Stimulated activated CD4-positive, alpha-beta T cell treated with anti-CD3 and anti-CD28 coated beads, Interleukin-1b, Interleukin-23, amount 100 ng/mL, for 24 hours (primary cell): ENCODE results near the gene ELF3.
"Not testable (repeated sequence)": the region's sequence is repeated elsewhere in the genome, so short reads cannot be mapped to it uniquely, and the experiment has no call there.

Experiments used
- DNase-seq, 4 experiments: peaks; one replicate each; pipeline ENCODE4 v3.0.0-alpha.2; 2020; ENCODE audit warnings: low read depth in 4 of 4, low spot score in 1 of 4

Gene ELF3

DNA sequence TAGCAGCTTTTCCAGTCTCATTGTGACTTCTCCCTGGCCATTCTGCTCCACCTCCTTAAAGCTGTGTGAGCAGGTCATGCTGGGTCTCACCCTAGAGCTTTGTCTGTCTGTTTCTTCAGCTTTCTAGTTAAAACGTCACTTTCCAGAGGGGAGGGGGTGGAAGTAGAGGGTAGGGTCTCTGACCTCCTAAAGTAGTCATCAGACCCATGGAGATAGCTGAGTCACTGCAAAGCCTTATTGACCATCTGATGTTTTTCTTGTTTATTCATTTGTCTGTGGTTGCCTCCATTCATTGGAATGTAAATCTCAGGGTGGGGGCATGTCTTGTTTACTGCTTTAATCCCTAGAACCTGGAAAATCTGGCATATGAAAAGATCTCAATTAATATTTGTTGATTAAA lies 52.7 kb downstream of the ELF3 start:
- DNase-seq, result no peak

DNA sequence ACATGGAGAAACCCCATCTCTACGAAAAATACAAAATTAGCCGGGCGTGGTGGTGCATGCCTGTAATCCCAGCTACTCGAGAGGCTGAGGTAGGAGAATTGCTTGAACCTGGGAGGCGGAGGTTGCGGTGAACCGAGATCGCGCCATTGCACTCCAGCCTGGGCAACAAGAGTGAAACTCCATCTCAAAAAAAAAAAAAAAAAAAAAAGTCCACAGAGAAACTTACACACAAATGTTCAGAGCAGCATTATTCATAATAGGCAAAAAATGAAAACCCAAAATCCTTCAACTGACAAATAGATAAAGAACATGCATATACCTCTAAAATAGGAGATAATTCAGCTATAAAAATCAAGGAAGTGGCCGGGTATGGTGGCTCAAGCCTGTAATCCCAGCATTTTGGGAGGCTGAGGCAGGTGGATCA lies 54.5 kb downstream of the ELF3 start:
- not testable (repeated sequence) for DNase-seq
